Measurements from ENCODE around the gene CLEC4M. TPM values are rescaled to one million over a fixed set of nuclear protein-coding genes. Genes with fewer than 3 reads are reported as not detected.
A peak's percentile ranks its signal among the peaks of the same experiment; 100 is the strongest.

The CLEC4M gene
- total and polyA plus RNA-seq, 8 donors, result 1.8 TPM; not detected in 7

DNA sequence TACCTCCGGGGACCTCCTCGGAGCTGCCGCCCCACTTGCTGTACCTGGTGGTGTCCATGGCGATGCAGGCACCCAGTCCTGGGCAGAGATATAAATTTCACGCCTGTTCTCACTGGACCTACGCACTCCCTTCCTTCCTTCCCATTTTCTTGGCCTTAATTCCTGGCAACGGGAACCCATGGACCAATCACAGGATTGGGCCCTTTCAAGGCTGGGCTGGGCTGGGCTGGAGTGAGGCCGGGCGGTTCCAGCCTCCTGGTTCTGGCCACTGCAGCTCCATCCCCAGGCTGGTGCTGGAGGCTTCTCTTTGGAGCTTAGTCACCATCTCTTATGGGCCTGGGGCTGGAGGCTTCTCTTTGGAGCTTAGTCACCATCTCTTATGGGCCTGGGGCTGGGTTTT, 31.0 kb upstream of the CLEC4M start, which contains the start of gene CLEC4G:
TSS of gene CLEC4G (minus strand) at position 66 of the 400 bp plus-strand sequence. CDS start at position 58, 8 bp downstream.
- intact Hi-C loops (cut with DNase I; ENCODE audit: low total_unique reads), result no loop called here
- TF ChIP-seq CTCF (IDR thresholded peaks at IDR 0.05) (no peak), POLR2AphosphoS5 (IDR thresholded peaks at IDR 0.05) (no peak)
- Histone ChIP-seq H3K4me3 (no peak within 1 kb of the TSS), H3K9me3 (no peaks in the 10 kb centered on the region), H3K36me3 (no peaks in the 10 kb centered on the region), H3K4me1 (peaks cover 0 to 18% (median 10%) of the 10 kb centered on the region in 4 donors), H3K27me3 (peaks cover 12 to 79% (median 42%) of the 10 kb centered on the region in 3 donors), H3K27ac (no peak within 1 kb of the TSS)
- 45 to 55% (median 53%) methylated on average over 9 of the region's 9 CpGs for WGBS, 5 donors
- DNase-seq, result no peak

DNA sequence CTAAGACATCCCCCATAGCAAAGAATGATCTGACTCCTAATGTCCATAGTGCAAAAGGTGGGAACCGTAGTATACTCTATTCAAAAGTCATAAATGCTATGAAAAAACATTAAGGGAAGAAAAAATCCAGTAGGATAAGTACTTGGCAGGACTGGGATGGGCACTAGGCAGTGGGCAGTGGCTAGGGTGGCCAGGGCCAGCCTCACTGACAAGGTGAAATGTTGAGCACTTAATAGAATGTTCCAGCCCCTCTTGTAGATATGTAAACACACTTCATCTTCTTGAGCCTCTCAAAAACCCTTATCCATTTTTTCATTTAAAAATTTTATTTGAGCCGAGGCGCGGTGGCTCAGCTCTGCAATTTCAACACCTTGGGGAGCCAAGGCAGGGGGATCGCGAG, 29.7 kb upstream of the CLEC4M start:
- TF ChIP-seq EP300 (IDR thresholded peaks at IDR 0.05) (no peak), CTCF (IDR thresholded peaks at IDR 0.05) (no peak), POLR2A (IDR thresholded peaks at IDR 0.05) (no peak), POLR2AphosphoS5 (IDR thresholded peaks at IDR 0.05) (no peak)
- H3K27ac ChIP-seq, result no peak overlapping the region
- intact Hi-C loops (cut with DNase I; ENCODE audit: low total_unique reads), result no loop called here
- H3K4me3 ChIP-seq, result no peak overlapping the region
- H3K9me3 ChIP-seq, result no peaks in the 10 kb centered on the region
- H3K27me3 ChIP-seq, result peaks cover 12 to 65% (median 40%) of the 10 kb centered on the region in 3 donors
- WGBS, 5 donors, result 69 to 82% (median 77%) methylated on average over 6 of the region's 6 CpGs
- no peaks in the 10 kb centered on the region for H3K36me3 ChIP-seq
- peaks cover 0 to 18% (median 10%) of the 10 kb centered on the region in 4 donors for H3K4me1 ChIP-seq
- no peak for DNase-seq

DNA sequence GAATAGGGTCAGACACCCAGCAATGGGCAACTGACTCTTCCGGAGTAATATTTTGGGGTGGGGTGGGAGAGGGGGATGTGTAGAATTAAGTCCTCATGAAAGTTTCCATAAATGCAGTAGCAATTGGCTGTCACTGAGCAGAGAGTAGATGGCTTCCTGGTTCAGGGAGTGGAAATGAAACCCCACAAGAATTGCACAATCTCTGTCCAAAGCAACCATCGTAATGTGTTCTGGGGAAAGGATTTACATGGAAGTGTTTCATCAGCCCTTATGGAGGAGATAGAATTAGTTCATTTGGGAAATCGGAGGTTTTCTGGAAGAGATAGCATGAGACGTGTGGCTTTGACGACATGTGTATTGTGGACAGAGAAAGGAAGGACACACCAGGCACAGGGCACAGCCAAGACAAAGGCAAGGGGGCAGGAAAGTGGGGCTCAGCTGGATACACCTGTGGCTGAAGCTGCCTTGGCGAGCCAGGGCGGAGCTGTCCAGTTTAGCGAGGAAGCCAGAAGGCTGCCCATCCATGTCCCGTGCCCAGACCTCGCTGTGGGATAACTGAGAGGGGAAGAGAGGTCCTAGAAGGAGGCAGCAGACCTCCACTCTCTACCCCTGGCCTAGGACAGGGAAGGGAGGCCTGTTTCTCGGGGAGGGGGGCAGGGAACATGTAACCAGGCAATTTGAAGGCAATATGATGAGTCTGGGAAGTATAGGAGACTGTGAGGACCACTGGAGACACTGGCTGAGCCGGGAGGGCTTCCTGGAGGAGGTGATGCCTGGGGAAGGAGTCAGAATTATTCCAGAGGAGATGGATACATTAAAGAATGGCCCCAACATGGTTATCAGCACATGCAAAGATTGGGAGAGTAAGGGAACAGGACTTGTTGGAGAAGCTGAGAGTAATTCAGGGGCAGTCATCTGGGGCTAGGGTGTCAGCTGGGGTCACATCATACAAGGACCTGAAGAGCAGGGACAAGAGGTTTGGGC, 28.5 kb upstream of the CLEC4M start:
- Histone ChIP-seq H3K36me3 (no peaks in the 10 kb centered on the region), H3K4me3 (no peak overlapping the region), H3K27ac (no peak overlapping the region), H3K9me3 (no peaks in the 10 kb centered on the region), H3K4me1 (peaks cover 0 to 14% (median 10%) of the 10 kb centered on the region in 4 donors), H3K27me3 (peaks cover 7 to 61% (median 29%) of the 10 kb centered on the region in 3 donors)
- DNase-seq, result peak in 1 of 2 donors; percentile 25
- intact Hi-C loops (cut with DNase I; ENCODE audit: low total_unique reads), result no loop called here
- 53 to 61% (median 55%) methylated on average over 12 of the region's 12 CpGs for WGBS, 5 donors
- TF ChIP-seq CTCF (IDR thresholded peaks at IDR 0.05) (no peak), EP300 (IDR thresholded peaks at IDR 0.05) (no peak), POLR2A (IDR thresholded peaks at IDR 0.05) (no peak)

GRCh38 chr19:7736148-7736547, 26.9 kb upstream of the CLEC4M start:
- Histone ChIP-seq H3K4me1 (no peaks in the 10 kb centered on the region), H3K4me3 (no peak overlapping the region), H3K27me3 (peaks cover 0 to 46% (median 12%) of the 10 kb centered on the region in 3 donors), H3K27ac (no peak overlapping the region), H3K36me3 (no peaks in the 10 kb centered on the region), H3K9me3 (no peaks in the 10 kb centered on the region)
- intact Hi-C loops (cut with DNase I; ENCODE audit: low total_unique reads), result no loop called here
- 44 to 82% (median 68%) methylated on average over 1 of the region's 1 CpG for WGBS, 5 donors
- TF ChIP-seq EP300 (IDR thresholded peaks at IDR 0.05) (no peak), POLR2A (IDR thresholded peaks at IDR 0.05) (no peak), CTCF (IDR thresholded peaks at IDR 0.05) (no peak), POLR2AphosphoS5 (IDR thresholded peaks at IDR 0.05) (no peak)
- DNase-seq, result no peak
